Smooth muscle cell (in vitro differentiated cells): ENCODE measurements around the gene GAPDHS. TPM values are rescaled to one million over a fixed set of nuclear protein-coding genes. Genes with fewer than 3 reads are reported as not detected.

Experiments
- DNase-seq: peaks from one replicate; lab custom pipeline; 2025; ENCODE audit not compliant: unreplicated experiment; lab: John Stamatoyannopoulos, UW
- H2AFZ ChIP-seq: fragments of 200-600 bp; sonication (generic); 2 replicates; pipeline ENCODE4 v1.6.0; 2016; ENCODE audit warnings: antibody characterized with exemption, low read depth, mild to moderate bottlenecking
- H3F3A ChIP-seq: fragments of 200-600 bp; sonication (generic); 2 replicates; pipeline ENCODE4 v1.6.0; 2017; ENCODE audit warnings: antibody characterized with exemption, low read depth
- H3K27ac ChIP-seq: fragments of 200-600 bp; sonication (generic); 2 replicates; pipeline ENCODE4 v1.5.1; 2016; ENCODE audit warnings: low read depth, mild to moderate bottlenecking
- H3K27me3 ChIP-seq: fragments of 200-600 bp; sonication (generic); 2 replicates; pipeline ENCODE4 v1.6.1; 2016; ENCODE audit warnings: low read depth, mild to moderate bottlenecking
- H3K36me3 ChIP-seq: fragments of 200-600 bp; sonication (generic); 2 replicates; pipeline ENCODE4 v1.5.1; 2016; ENCODE audit warnings: low read depth
- H3K4me1 ChIP-seq: fragments of 200-600 bp; sonication (generic); 2 replicates; pipeline ENCODE4 v1.5.1; 2016; ENCODE audit warnings: low read depth
- H3K4me2 ChIP-seq: fragments of 200-600 bp; sonication (generic); 2 replicates; pipeline ENCODE4 v1.6.0; 2016; ENCODE audit warnings: mild to moderate bottlenecking
- H3K4me3 ChIP-seq: fragments of 200-600 bp; sonication (generic); 2 replicates; pipeline ENCODE4 v1.5.1; 2016; ENCODE audit warnings: mild to moderate bottlenecking
- H3K79me2 ChIP-seq: fragments of 200-600 bp; sonication (generic); 2 replicates; pipeline ENCODE4 v1.6.0; 2016; ENCODE audit warnings: low read depth, mild to moderate bottlenecking
- H3K9ac ChIP-seq: fragments of 200-600 bp; sonication (generic); 2 replicates; pipeline ENCODE4 v1.6.0; 2016; ENCODE audit warnings: low read depth
- H3K9me3 ChIP-seq: fragments of 200-600 bp; sonication (generic); replicated peaks from 2 replicates; pipeline ENCODE4 v1.5.1; 2016; ENCODE audit warnings: low read depth
- H4K20me1 ChIP-seq: fragments of 200-600 bp; sonication (generic); 2 replicates; pipeline ENCODE4 v1.6.0; 2016; ENCODE audit warnings: low read depth
- WGBS: methylation state at CpG from one replicate; pipeline ENCODE4 v1.1.7; 2016; ENCODE audit warnings: low lambda C conversion rate; 5-methylcytosine and 5-hydroxymethylcytosine counted together
- polyA plus RNA-seq: library from polyadenylated mRNA; unstranded; fragments of >200 nt; fragmentation: Nextera tagmentation; extraction: Ambion mirVana; gene quantifications from 2 replicates; pipeline ENCODE4 v1.2.1, GENCODE V29; 2016
- total RNA-seq: library from RNA; depleted of rRNA; stranded (reverse); fragments of >200 nt; gene quantifications from 2 replicates; pipeline ENCODE4 v1.2.3, GENCODE V29; 2014
- TF ChIP-seq, protein P1 (sequence below): fragments of 200-600 bp; sonication (generic); IDR thresholded peaks from 2 replicates; pipeline ENCODE4 v1.5.1; 2017; ENCODE audit warnings: borderline replicate concordance, mild to moderate bottlenecking, antibody characterized with exemption; ENCODE audit not compliant: insufficient read depth, poor library complexity, severe bottlenecking

Gene GAPDHS
- total and polyA plus RNA-seq, 2 experiments from 2014 or later = 0.16 TPM; not detected in 1

DNA sequence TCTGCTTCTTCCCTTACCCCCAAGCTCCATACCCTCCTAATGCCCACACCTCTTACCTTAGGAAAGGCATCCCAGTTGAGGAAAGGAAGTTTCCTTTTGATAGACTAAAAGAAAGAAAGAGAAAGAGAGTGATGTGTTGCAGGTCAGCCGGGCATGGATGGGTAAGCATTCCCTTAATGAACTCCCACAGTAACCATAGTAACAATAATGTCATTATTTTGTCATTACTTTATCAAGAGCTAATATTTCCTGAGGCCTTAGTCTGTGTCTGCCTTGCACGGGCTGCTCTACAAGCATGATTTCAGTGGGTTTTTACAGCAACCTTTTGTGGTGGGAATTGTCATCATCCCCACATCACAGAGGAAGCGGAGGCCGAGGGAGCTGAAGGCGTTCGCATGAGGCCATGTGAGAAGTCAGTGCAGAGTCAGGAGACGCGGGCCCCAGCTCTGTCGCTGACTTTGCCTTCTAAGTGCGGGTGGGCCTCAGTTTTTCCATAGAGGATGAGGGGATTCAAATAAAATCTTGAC, 45.5 kb upstream of the GAPDHS start:
- whole genome bisulfite sequencing = 94% methylated on average over 10 of the region's 10 CpGs
- Histone ChIP-seq H3K27ac (no peak overlapping the region), H3K4me3 (no peak overlapping the region), H3K27me3 (no peaks in the 10 kb centered on the region), H3K4me1 (no peaks in the 10 kb centered on the region), H3F3A (no peaks in the 10 kb centered on the region), H3K36me3 (no peaks in the 10 kb centered on the region), H2AFZ (no peak overlapping the region), H3K4me2 (no peak overlapping the region), H3K79me2 (no peaks in the 10 kb centered on the region), H3K9ac (no peak overlapping the region), H3K9me3 (no peaks in the 10 kb centered on the region), H4K20me1 (no peaks in the 10 kb centered on the region)
- DNase-seq = no peak
- TF ChIP-seq, protein P1, sequence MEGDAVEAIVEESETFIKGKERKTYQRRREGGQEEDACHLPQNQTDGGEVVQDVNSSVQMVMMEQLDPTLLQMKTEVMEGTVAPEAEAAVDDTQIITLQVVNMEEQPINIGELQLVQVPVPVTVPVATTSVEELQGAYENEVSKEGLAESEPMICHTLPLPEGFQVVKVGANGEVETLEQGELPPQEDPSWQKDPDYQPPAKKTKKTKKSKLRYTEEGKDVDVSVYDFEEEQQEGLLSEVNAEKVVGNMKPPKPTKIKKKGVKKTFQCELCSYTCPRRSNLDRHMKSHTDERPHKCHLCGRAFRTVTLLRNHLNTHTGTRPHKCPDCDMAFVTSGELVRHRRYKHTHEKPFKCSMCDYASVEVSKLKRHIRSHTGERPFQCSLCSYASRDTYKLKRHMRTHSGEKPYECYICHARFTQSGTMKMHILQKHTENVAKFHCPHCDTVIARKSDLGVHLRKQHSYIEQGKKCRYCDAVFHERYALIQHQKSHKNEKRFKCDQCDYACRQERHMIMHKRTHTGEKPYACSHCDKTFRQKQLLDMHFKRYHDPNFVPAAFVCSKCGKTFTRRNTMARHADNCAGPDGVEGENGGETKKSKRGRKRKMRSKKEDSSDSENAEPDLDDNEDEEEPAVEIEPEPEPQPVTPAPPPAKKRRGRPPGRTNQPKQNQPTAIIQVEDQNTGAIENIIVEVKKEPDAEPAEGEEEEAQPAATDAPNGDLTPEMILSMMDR = no peak

DNA sequence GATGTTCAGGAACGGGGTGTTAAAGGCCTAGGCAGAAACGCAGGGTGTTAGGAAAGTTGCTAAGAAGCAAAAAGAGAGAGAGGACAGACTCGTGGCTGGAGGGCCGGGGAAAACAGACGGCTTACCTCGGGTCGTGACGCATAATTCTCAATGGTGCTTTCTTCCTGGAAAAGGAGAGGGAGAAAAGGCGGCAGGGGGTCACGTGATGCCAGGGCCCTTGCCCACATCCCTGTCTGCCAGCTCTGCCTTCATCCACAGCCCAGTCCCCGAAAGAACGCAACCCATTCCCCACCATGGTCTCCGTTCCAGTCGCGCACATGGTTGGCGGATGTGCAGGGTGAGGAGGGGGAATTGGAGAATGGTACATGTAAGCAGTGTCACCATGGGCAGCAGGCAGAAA, 44.6 kb upstream of the GAPDHS start:
- H4K20me1 ChIP-seq = no peaks in the 10 kb centered on the region
- H3F3A ChIP-seq = no peaks in the 10 kb centered on the region
- H3K9ac ChIP-seq = no peak overlapping the region
- TF ChIP-seq, protein P1 = no peak
- no peak overlapping the region for H2AFZ ChIP-seq
- no peaks in the 10 kb centered on the region for H3K27me3 ChIP-seq
- H3K79me2 ChIP-seq = no peaks in the 10 kb centered on the region
- no peaks in the 10 kb centered on the region for H3K36me3 ChIP-seq
- H3K9me3 ChIP-seq = no peaks in the 10 kb centered on the region
- no peak overlapping the region for H3K27ac ChIP-seq
- no peak overlapping the region for H3K4me3 ChIP-seq
- DNase-seq = no peak
- no peaks in the 10 kb centered on the region for H3K4me1 ChIP-seq
- no peak overlapping the region for H3K4me2 ChIP-seq
- WGBS = 86% methylated on average over 16 of the region's 16 CpGs

DNA sequence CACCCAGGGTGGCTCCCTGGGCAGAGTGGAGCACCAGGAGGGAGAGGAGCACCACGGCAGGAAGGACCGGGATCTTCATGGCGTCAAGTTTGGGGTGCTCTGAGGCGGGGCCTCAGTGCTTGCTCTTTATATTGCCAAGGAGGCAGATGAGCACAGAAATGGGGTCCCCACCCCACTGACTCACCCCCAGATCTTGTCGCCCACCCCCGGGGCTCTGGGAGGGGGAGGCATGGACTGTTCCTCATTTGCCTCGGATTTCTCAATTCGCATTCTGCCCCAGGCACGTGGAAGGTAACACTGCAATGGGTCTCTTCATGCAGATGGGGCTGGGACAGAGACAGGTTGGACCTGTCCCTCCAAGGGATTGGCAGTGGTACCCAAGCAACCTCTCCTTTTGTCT, 42.9 kb upstream of the GAPDHS start, which contains the start of gene KRTDAP:
Gene KRTDAP, minus strand, starts transcription at position 101 of the 400 bp plus-strand sequence. Its CDS starts 22 bp downstream, at position 79.
- H3K4me2 ChIP-seq = no peak within 1 kb of the TSS
- H3F3A ChIP-seq = no peaks in the 10 kb centered on the region
- H2AFZ ChIP-seq = no peak within 1 kb of the TSS
- H3K4me3 ChIP-seq = no peak within 1 kb of the TSS
- DNase-seq = no peak
- no peaks in the 10 kb centered on the region for H3K4me1 ChIP-seq
- no peaks in the 10 kb centered on the region for H4K20me1 ChIP-seq
- H3K27ac ChIP-seq = no peak within 1 kb of the TSS
- H3K9me3 ChIP-seq = no peaks in the 10 kb centered on the region
- no peak within 1 kb of the TSS for H3K9ac ChIP-seq
- 77% methylated on average over 9 of the region's 9 CpGs for WGBS
- no peaks in the 10 kb centered on the region for H3K27me3 ChIP-seq
- H3K36me3 ChIP-seq = no peaks in the 10 kb centered on the region
- no peaks in the 10 kb centered on the region for H3K79me2 ChIP-seq
- TF ChIP-seq, protein P1 = no peak

DNA sequence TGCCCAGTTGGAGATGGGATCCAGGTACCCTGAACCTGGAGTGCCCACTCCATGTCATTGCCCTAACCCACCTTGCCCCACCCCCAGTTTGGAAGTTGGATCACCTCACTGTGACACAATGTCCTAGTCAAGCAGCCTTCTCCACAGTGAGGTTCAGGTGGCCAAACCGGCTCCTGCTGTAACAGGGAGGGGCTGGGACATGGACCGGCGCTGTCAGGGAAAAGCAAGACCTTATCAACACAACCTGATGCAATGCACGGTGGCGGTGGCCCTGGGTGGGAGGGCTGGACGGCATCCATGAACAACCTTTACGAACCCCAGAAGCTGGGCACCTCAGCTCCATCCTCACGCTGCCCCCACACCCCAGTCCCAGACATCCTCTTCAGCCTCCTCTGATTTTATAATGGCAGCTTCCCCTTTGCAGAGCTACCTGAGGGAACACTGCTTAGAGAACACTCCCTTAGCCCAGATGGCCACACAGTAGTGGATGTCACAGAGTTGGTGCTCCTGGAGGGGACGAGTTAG, 41.4 kb upstream of the GAPDHS start:
- no peak overlapping the region for H3K9ac ChIP-seq
- H4K20me1 ChIP-seq = no peaks in the 10 kb centered on the region

More for the DNA sequence above, 41.4 kb upstream of the GAPDHS start:
- Histone ChIP-seq H3K79me2 (no peaks in the 10 kb centered on the region), H3K27ac (no peak overlapping the region), H3K36me3 (no peaks in the 10 kb centered on the region), H3K4me2 (no peak overlapping the region), H2AFZ (no peak overlapping the region), H3K27me3 (no peaks in the 10 kb centered on the region), H3F3A (no peaks in the 10 kb centered on the region), H3K4me3 (no peak overlapping the region), H3K9me3 (no peaks in the 10 kb centered on the region), H3K4me1 (no peaks in the 10 kb centered on the region)
- DNase-seq = no peak
- TF ChIP-seq, protein P1 = no peak
- 92% methylated on average over 9 of the region's 9 CpGs for WGBS
